Hepatic stellate cell (primary cell): ENCODE measurements around the gene GOLIM4.

Experiments used
- DNase-seq: peaks from one replicate; pipeline ENCODE4 v3.0.0; 2011; ENCODE audit warnings: low spot score

Gene GOLIM4

DNA sequence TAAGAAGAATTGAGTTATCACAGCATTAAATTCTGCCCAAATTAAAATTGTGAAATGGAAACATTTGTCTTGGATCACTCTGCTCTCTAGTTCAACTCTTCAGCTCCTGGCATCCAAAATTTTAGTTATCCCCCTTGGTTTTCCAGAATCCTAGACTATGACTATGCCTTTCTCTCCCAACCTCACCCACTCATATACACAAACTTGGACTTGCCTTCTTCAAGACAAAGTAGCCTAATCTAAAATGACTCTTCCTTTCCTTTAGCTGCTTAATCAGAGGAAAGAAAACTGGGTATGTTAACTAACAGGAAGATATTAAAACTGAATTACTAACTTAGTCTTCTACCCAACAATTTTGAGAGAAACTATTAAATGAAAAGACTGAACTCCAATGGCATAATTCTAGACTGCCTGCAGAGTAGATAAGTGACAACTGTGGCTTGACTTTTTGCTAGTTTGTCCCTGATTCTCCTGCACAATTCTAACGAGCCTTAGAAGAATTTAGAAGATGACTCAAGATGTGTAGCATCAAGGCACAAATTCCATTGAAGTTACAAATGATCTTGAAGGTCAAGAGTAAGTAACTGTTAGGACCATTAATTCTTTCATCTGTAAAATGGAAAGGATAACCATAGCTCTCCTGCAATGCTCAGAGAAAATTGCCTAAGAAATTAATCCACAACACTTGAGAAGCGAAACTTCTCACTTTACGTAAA is 5.2 kb upstream of the GOLIM4 start:
- no peak for DNase-seq

DNA sequence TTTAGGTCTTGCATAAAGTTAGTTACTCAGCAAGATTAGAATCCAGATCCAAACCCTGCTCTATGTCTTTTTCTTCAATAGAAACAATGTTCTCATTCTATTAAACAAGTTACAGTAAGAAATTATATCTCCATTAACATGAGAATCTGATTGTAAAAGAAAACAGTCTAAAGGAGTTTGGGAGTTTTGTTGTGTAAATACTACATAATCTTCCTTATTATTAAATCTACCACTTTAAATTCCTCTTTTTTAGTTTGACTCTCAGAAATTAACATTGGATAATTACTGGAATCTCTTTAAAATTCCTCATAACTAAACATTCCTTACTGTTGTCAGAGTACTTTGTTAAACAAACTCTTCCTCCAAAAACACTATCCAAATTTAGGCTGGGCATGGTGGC is 1.7 kb upstream of the GOLIM4 start:
- no peak for DNase-seq

DNA sequence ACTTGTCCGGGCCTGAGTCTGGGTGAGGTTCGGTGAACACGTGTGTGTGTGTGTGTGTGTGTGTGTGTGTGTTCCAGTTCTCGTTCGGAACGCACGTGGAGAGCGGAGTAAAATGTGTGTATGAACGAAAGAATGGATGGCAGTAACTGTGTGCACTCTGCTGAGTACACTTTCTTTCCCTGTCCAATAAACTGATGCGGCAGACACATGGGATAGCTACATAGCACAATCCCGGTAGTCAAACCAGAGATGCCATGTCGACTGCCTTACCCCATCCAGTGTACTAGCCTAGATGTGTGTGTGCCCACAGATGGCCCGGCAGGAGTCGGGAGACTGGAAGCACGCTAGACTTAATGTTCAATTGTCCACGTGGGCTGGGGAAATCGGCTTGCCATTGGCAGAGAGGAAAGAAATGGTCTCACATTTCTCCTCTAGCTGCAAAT is 507 bp upstream of the GOLIM4 start:
- peak; percentile 71 for DNase-seq

DNA sequence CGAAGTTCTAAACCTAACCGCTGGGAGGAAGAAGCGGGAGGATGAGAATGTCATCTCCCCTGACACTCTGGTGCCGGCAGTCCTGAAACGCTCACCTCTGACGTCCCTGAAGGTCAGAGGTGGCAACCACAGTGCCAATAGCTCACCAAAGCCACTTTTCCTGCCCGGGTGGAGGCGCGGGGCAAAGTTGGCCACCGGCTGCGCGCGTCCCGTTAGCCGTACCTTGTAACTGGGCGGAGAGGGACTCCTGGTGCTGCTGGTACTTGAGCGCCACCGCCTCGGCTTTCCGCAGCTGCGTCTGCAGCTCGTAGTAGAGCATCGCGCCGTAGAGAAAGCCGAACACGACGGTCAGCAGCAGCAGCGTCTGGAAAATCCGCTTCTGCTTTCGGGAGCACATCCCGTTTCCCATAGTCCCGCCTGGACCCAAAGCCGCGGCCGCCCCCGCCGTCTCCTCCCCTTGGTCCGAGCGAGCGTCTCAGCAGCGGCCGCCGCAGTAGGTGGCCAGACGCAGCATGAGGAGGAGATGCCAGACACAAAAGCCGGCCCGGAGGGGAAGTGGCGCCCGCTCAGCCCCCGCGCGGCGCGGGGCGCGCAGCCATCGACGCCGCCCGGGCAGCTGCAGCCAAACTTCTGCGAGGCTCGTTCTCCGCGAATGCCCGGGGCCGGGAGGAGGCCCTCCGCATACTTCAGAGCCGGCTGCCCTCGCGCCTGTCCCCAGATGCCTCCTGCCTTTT is 680 bp downstream of the GOLIM4 start:
- DNase-seq = peak; percentile 64

DNA sequence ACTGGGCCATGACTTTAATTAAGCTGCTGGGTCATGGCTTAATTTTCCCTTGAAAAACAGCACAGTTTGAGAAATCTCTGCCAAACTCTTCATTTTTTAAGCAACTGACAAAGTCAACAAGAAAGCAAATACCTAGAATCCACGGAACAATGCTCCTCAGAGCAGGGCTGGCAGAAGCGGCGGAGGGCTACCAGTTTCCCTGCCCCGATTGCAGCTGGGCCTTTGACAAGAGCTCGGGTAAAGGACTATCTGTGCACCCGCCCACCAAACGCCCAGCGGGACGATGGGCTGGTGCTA is 1.2 kb downstream of the GOLIM4 start:
- DNase-seq = no peak

DNA sequence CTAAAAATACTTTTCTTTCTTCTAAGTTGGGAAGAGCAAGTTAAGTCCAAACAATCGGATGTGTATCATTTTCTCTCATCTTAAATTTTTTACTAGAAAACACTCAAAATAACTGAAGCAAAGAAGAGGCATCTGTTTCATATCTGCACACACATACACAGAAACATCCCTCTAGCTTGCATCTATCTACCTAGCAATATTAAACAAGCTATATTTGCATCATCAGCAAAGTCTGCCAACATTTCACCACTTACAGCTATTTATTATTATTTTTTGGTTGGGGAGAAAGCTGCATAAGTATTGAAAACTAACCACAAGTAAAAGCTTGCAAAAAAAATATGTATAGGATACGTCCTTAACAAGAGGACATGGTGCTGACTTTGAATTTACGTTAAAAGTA is 1.9 kb downstream of the GOLIM4 start:
- no peak for DNase-seq

DNA sequence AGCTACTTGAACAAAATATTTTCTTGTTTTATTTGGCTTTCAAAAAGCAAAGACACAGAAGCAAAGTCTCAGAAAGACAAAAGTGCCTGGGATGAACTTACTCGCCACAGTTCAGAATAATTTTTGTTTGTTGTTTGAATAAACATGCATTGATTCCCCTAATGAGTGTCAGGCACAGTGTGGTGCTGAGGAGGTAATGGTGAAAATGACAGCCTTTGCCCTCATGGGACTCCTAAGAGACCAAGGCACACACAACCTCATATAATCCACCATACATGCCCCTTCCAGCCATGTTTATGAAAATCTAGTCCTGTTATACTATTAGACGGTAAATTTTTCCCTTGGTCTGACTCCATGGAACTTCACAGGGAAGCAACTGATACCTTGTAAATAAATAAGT is 2.5 kb downstream of the GOLIM4 start:
- no peak for DNase-seq

DNA sequence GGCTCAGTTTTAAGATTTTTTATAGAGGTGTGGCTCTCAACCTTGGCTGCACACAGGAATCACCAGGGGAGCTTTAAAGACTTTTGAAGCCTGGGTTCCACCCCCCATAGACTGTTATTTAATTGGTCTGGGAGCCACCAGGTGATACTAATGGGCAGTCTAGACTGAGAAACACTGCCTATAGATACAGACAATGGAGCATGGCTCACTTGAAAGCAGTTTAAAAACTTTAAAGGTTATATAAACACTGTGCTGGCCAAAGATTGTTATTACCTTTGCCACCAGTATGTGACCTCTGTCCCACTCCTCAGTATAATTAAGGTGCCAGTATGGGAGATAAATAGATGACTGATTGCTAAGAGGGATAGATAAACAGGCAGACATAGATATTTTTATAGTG is 3.8 kb downstream of the GOLIM4 start:
- no peak for DNase-seq

DNA sequence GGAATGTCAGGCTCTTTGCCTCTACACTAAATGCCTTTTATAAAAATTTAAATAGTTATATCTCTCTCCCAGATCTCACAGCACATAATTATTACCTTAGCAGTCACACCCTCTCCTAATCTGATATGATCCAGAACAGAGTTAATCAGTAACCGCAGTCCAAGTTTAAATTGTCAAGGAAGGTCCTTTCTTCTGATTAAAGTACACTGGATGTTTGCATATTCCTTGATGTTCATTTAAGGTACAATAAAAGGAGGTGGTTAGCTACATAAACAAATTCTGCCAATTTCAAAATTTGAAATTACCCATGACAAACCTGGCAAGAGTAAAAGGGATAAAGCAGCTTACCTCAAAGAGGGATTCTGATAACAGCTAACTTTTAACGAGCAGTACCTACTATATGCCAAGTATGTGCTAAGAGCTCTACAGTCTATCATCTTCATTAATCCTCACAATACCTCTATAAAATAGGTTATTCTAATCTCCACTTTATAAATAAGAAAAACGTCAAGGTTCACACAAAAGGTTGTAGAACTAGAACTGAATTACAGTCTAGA is 4.3 kb downstream of the GOLIM4 start:
- DNase-seq = no peak

DNA sequence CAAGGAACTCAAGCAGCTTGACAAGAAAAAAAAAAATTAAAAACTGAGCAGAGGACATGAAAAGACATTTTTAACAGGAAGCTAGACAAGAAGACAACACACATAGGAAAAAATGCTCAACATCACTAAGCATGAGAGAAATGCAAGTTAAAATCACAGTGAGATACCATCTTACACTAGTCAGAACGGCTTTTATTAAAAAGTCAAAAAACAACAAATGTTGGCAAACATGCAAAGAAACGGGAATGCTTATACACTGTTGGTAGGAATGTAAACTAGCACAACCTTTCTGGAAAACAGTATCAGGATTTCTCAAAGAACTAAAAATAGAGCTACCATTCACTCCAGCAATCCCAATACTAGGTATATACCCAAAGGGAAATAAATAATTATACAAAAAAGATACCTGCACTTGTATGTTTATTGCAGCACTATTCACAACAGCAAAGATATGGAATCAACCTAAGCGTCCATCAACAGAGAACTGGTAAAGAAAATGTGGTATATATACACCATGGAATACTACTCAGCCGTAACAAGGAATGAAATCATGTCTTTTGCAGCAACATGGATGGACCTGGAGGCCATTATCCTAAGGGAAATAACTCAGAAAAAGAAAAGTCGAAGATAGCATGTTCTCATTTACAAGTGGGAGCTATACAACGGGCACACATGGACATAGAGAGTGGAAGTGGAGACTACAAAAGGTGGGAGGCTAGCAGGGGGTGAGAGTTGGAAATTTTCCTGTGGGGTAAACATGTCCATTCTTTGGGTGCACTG is 5.2 kb downstream of the GOLIM4 start:
- DNase-seq = no peak

DNA sequence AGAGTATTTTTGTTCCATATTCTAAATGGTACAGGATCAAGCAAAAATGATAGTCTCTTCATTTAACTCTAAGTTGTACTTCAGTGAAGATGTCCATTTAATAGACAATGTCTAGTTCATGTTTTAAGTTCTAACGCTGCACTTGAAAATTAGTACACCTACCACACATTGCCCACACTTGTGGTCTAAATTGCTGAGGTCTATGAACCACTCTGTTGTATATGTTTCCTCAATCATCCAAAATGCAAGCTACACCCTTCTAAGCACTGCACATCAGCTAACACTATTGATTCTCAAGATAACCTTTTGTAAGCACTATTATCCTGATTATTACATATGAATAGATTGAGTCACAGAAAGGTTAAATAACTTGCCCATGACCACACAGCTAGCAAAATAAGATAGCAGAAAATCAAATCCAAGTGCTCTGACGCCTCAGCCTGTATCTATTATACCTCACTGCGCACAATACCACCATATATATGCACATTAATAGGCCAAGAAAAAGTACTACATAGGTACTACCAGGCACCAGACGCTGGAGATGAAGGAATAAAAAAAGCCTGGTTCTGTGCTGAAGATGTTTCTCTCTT is 6.4 kb downstream of the GOLIM4 start:
- no peak for DNase-seq

DNA sequence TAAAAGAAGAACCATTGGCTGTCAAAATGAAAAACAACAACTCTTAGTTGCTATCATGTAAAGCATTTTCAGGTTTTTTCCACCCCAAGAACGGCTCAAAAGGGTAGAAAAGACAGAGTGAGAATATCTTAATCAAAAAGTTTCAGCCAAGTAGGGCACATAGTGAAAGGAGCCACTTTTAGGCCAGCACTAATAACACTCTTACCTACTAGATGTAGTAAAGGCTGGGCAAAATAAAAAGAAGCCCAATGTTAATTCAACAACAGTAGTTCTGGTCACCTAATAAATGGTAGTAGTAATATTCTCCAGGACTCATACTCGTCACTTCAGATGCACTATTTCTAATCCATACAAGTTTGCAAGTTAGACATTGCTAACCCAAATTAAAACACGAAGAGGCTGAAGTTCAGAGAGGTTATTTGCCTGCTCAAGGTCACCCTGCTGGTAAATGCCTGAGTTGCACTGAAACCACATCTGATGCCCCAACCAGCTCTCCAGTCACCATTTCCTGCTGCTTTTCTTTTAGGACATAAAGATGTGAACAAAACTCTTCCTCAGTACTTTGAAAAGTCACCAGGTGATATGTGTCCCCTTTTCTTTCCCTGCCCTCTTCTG is 7.5 kb downstream of the GOLIM4 start:
- no peak for DNase-seq

DNA sequence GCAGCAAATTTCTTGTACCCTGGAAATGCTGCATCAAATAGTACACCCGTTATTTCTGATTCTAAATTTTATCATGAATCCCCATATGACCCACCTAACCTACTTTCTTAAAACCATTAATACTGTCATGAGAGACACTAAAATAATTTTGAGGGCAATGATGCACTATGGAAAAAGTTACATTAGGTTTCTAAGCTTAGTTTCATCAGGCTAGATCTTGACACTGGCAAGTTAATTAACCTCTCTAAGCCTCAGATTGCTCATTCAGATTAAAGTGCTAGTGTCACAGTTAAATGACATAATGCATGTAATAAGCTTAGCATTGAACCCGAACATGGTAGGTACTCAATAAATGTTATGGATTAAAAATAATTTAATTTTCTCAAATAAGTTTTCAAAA is 8.2 kb downstream of the GOLIM4 start:
- DNase-seq = no peak

DNA sequence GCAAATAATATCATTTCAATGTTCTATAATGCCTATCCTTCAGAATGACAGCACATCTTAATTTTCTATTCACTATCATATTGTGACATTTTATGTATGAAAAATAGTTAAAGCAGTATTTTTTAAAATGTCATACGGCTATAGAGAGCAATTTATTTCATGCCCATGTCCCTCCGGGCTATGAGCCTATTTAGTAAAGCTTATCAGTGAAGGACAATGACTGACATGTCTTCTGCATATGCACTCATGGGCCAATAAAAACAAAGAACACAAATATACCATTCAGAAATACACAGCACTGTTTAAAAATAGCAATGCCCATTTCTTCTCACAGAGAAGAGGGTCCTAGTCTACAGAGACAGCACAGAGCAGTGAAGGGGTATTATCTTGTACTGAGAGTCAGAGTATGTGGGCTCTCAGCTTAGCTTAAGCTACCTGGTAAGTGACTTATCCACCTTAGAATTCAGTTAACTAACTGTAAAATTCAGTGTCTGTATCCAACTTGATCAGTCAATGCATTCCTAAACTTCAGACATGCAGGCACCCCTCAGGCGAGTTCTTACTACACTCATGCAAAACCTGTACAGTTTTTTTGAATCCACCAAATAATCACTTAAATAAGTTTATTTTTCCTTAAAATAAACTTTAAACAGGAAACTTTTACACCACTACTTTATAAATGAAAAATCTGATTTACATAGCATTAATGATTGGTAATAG is 9.0 kb downstream of the GOLIM4 start:
- DNase-seq = no peak

DNA sequence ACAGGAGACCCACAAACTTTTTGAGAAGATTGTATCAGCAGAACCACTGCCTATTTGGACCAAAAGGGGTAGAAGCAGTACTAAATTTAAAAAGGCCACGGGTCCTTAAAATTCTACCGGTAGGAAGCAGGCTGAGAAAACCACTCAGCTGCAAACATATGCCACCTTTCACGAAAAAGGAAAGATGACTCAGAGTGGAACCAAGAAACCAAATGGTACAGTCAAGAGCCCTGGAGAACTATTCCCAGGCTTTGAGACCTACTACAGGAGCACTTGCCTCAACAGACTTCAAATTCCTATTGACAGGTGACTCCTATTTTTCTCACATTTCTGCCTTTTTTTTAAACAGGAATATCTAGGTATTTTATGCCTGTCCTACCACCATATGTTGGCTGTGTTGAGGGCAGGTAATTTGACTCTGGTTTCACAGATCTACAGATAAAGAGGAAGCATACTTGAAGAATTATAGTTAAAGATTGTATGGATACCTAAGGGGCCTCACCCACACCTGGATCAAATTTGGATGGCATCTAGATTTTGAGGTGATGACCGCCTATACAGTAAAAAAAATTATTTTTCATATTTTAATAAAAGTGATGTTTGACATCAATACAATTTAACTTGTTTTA is 10.1 kb downstream of the GOLIM4 start:
- DNase-seq = no peak

DNA sequence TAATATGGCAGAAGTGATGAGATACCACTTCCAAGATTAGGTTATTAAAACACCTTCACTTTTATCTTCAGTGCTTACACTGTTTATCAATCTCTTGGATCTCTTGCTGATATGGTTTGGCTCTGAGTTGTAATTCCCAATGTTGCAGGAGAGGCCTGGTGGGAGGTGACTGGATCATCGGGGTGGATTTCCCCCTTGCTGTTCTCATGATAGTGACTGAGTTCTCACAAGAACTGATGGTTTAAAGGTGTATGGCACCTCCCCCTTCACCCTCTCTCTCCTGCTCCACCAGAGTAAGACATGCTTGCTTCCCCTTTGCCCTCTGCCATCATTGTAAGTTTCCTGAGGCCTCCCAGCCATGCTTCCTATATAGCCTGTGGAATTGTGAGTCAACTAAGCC is 11.8 kb downstream of the GOLIM4 start:
- DNase-seq = no peak

DNA sequence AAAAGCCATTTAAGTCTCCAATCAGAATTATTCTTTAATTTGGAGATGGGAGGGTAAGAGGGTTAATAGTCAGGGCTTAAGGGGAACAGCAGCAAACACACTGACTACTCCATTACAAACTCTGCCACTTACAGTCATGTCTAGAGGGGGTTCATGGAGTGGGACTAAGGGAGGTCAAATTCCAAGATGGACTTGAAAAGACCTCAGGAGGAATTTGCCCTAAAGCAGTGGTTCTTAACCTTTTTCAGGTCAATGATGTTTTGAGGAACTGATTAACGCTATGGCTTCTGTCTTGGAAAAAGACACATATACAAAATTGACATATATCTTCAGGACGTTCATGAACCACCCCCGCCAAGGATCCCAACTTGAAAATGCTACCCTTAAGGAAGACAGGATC is 13.9 kb downstream of the GOLIM4 start:
- DNase-seq = no peak

DNA sequence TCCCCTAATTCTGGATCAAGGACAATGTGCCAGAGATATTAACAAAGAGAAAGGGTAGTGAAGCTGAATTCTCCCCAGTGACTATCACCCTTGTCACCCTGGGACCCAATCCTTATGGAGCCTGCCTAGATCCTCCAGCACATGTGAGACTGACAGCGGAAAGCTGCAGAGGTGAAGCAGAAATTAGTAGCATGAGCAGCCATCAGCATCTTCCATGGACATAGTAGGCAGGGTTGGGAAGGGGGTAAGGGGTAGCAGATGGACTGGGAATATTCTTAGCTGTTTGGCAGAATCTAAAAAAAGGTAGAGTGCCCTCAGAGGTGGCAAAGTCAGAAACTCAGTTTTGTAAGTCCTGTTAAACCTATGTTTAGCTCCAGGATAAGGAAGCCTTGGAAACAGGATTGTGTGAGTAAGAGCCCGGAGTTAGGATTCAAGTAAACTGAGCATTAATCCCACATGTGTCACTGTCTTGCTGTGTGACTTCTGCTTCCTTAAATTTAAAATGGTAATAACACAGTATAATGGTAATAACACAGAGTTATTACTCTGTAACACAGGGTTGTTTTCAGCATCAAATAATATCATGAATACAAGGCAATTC is 14.5 kb downstream of the GOLIM4 start:
- DNase-seq = peak; percentile 12

DNA sequence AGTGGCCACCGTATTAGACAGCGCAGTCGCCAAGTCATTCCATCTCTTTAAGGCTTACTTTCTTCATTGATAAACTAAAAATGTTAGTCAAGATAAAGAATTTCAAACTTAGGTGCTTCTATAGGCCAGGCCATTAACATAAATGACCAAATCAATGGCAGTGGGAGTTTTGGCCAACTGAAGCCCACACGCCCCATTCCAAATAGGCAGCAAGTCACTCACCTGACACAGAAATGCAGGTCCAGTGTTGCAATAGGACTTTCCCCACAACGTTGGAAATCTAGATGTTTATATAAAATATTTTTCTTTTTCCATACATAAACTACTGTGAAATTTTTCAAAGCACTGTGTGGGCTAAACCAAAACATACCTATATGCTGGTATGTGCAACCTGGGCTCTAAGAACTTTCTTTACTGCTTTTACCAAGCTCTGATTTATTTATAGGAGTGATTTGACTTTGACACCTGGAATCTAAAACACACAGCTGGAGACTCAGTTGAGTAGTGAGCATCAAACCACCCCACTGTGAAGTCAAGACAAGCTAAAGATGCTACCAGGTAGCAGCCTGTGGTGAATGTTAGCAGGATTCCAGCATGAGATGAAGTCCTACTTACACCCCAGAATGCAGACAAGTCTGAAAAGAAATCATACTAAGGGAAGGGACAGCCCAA is 15.1 kb downstream of the GOLIM4 start:
- no peak for DNase-seq

DNA sequence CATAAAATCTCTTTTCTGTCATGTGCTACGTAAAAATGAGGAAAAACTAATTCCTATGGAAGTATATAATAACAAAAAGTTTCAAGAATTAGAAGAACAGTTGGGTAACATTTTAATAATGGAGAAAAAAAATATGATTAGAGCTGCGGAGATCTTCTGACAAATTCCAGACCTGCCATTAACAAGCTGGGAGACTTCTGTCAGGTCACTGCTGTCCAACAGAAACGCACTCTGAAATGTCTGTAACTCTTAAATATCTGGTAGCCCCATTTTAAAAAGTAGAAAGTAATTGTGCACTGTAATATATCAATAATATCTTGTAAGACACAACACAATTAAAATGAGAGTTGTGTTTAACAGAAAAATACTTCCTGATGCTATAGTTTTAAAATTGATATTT is 15.7 kb downstream of the GOLIM4 start:
- no peak for DNase-seq
